ENCODE measurements around the gene PITPNC1.
"Not testable (repeated sequence)": the region's sequence is repeated elsewhere in the genome, so short reads cannot be mapped to it uniquely, and the experiment has no call there.

PITPNC1 gene

DNA sequence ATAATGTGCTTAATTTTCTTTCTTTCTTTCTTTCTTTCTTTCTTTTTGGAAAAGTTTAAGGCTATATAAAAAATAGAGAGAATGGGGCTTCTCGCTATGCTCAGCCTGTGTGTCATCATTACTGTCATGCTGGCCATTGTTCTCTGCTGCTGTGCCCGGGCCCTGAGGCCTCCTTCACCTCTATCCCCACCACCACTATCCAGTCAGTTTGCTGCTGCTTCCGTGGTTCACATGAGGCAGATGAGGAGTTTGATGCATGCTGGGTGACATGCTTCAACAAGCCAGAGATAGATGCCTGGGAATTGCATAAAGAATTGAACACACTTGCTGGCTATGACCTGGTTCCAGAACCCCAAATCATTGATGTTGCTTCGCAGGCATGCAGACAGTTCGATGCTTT, 36.3 kb downstream of the PITPNC1 start:
- Histone ChIP-seq H3K4me1 (ENCODE audit: insufficient read depth, insufficient read length) (no peaks in the 10 kb centered on the region), H3K9me3 (ENCODE audit: insufficient read depth, low read length) (peaks cover 9% of the 10 kb centered on the region), H3K4me3 (ENCODE audit: insufficient read length, low read depth) (no peak overlapping the region), H3K36me3 (ENCODE audit: insufficient read depth, insufficient read length, low read length) (no peaks in the 10 kb centered on the region), H3K9ac (ENCODE audit: insufficient read length, low read depth) (no peak overlapping the region), H3K27me3 (ENCODE audit: insufficient read depth, insufficient read length) (no peaks in the 10 kb centered on the region)
- TF ChIP-seq ZNF274 (IDR thresholded peaks at IDR 0.05; ENCODE audit: low read depth, low read length) (no peak), SUZ12 (IDR thresholded peaks at IDR 0.05; ENCODE audit: extremely low read depth, insufficient read depth, insufficient read length) (no peak), YY1 (IDR thresholded peaks at IDR 0.05; ENCODE audit: insufficient read depth, insufficient read length) (no peak)
- no peak for DNase-seq (ENCODE audit: low read depth, low spot score)

DNA sequence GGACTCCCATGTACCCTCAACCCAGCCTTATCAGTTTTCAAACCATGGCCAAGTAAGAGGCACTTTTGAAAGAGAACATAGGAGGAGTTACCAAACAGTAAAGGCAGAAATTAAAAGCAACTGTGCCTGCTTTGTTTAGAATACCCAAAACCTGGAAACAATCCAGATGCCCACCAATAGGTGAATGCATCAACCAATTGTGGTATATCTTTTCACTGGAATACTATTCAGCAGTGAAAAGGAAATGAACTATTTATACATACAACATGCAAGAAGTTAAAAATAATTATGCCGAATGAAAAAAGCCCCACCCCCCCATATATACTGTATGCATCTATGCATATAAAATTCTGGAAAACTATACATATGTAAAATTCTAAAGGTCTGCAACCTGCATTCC, 37.0 kb downstream of the PITPNC1 start:
- no peak for TF ChIP-seq SUZ12 (IDR thresholded peaks at IDR 0.05; ENCODE audit: extremely low read depth, insufficient read depth, insufficient read length)
- TF ChIP-seq ZNF274 (IDR thresholded peaks at IDR 0.05; ENCODE audit: low read depth, low read length) = no peak
- no peak for TF ChIP-seq YY1 (IDR thresholded peaks at IDR 0.05; ENCODE audit: insufficient read depth, insufficient read length)
- Histone ChIP-seq H3K9ac (ENCODE audit: insufficient read length, low read depth) (no peak overlapping the region), H3K4me3 (ENCODE audit: insufficient read length, low read depth) (no peak overlapping the region), H3K36me3 (ENCODE audit: insufficient read depth, insufficient read length, low read length) (no peaks in the 10 kb centered on the region), H3K4me1 (ENCODE audit: insufficient read depth, insufficient read length) (no peaks in the 10 kb centered on the region), H3K27me3 (ENCODE audit: insufficient read depth, insufficient read length) (no peaks in the 10 kb centered on the region), H3K9me3 (ENCODE audit: insufficient read depth, low read length) (peaks cover 9% of the 10 kb centered on the region)
- no peak for DNase-seq (ENCODE audit: low read depth, low spot score)

DNA sequence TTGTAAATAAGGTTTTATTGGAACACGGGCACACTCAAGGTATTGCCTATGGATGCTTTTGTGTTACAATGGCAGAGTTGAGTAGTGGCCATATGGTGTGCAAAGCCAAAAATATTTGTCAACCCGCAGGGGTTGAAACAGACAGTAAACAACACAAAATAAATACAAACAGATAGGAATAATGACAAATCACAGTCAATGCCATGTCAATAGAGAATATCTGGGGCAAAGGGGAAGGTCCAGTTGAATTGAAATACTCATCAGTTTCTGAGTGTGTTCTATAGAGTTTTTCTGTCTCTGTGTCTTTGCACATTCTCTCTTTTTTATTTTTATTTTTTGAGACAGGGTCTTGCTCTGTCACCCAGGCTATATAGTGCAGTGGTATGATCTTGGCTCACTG, 37.5 kb downstream of the PITPNC1 start:
- Histone ChIP-seq H3K36me3 (ENCODE audit: insufficient read depth, insufficient read length, low read length) (no peaks in the 10 kb centered on the region), H3K9me3 (ENCODE audit: insufficient read depth, low read length) (peaks cover 9% of the 10 kb centered on the region), H3K4me1 (ENCODE audit: insufficient read depth, insufficient read length) (no peaks in the 10 kb centered on the region), H3K4me3 (ENCODE audit: insufficient read length, low read depth) (no peak overlapping the region), H3K27me3 (ENCODE audit: insufficient read depth, insufficient read length) (no peaks in the 10 kb centered on the region), H3K9ac (ENCODE audit: insufficient read length, low read depth) (no peak overlapping the region)
- DNase-seq (ENCODE audit: low read depth, low spot score) = no peak
- TF ChIP-seq ZNF274 (IDR thresholded peaks at IDR 0.05; ENCODE audit: low read depth, low read length) = no peak
- TF ChIP-seq YY1 (IDR thresholded peaks at IDR 0.05; ENCODE audit: insufficient read depth, insufficient read length) = no peak
- no peak for TF ChIP-seq SUZ12 (IDR thresholded peaks at IDR 0.05; ENCODE audit: extremely low read depth, insufficient read depth, insufficient read length)

DNA sequence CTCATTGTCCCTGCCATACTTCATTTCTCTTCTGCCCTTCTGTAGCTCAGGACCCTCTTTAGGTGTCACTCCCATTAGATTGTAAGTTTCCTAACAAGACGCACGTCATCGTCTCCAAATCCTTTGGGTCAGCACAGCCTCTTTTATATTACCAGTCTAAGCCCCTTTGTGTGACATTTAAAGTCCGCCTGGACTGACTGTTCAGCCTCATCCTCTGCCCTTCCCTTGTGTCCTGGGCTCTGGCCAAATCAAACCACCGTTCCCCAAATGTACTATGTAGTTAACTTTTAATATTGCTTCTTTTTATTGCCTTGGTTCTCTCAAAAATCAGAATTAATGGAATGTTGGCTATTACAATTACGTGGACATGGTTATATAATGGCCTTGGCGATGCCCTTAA, 38.2 kb downstream of the PITPNC1 start:
- no peak for TF ChIP-seq SUZ12 (IDR thresholded peaks at IDR 0.05; ENCODE audit: extremely low read depth, insufficient read depth, insufficient read length)
- TF ChIP-seq YY1 (IDR thresholded peaks at IDR 0.05; ENCODE audit: insufficient read depth, insufficient read length) = no peak
- TF ChIP-seq ZNF274 (IDR thresholded peaks at IDR 0.05; ENCODE audit: low read depth, low read length) = no peak

GRCh38 chr17:67417507-67417906, 40.4 kb downstream of the PITPNC1 start:
- Histone ChIP-seq H3K9ac (ENCODE audit: insufficient read length, low read depth) (no peak overlapping the region), H3K36me3 (ENCODE audit: insufficient read depth, insufficient read length, low read length) (no peaks in the 10 kb centered on the region), H3K4me3 (ENCODE audit: insufficient read length, low read depth) (no peak overlapping the region), H3K27me3 (ENCODE audit: insufficient read depth, insufficient read length) (no peaks in the 10 kb centered on the region), H3K9me3 (ENCODE audit: insufficient read depth, low read length) (peaks cover 9% of the 10 kb centered on the region), H3K4me1 (ENCODE audit: insufficient read depth, insufficient read length) (no peaks in the 10 kb centered on the region)
- no peak for TF ChIP-seq SUZ12 (IDR thresholded peaks at IDR 0.05; ENCODE audit: extremely low read depth, insufficient read depth, insufficient read length)
- DNase-seq (ENCODE audit: low read depth, low spot score) = no peak

More for the DNA sequence above, 38.2 kb downstream of the PITPNC1 start:
- Histone ChIP-seq H3K9me3 (ENCODE audit: insufficient read depth, low read length) (peaks cover 9% of the 10 kb centered on the region), H3K9ac (ENCODE audit: insufficient read length, low read depth) (no peak overlapping the region), H3K36me3 (ENCODE audit: insufficient read depth, insufficient read length, low read length) (no peaks in the 10 kb centered on the region), H3K4me1 (ENCODE audit: insufficient read depth, insufficient read length) (no peaks in the 10 kb centered on the region), H3K4me3 (ENCODE audit: insufficient read length, low read depth) (no peak overlapping the region), H3K27me3 (ENCODE audit: insufficient read depth, insufficient read length) (no peaks in the 10 kb centered on the region)
- no peak for DNase-seq (ENCODE audit: low read depth, low spot score)

DNA sequence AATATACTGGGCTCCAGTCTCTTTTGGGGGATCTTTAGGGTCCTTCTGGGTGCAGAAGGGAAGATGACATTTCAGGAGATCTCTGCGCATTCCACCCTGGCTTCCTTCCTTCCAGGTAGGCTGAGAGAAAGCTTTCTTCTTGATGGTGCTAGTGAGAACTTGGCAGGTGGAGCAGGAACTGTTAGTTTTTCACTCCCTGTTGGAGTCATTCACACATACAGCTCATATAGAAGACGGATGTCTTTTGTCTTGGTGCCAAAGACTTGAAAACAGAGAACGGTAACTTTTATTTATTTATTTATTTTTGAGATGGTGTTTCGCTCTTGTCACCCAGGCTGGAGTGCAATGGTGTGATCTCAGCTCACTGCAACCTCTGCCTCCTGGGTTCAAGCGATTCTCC, 43.9 kb downstream of the PITPNC1 start:
- Histone ChIP-seq H3K27me3 (ENCODE audit: insufficient read depth, insufficient read length) (no peaks in the 10 kb centered on the region), H3K36me3 (ENCODE audit: insufficient read depth, insufficient read length, low read length) (no peaks in the 10 kb centered on the region), H3K9me3 (ENCODE audit: insufficient read depth, low read length) (no peaks in the 10 kb centered on the region; the same call in 1 of the 2 replicates), H3K4me3 (ENCODE audit: insufficient read length, low read depth) (no peak overlapping the region), H3K4me1 (ENCODE audit: insufficient read depth, insufficient read length) (no peaks in the 10 kb centered on the region), H3K9ac (ENCODE audit: insufficient read length, low read depth) (no peak overlapping the region)
- TF ChIP-seq ZNF274 (IDR thresholded peaks at IDR 0.05; ENCODE audit: low read depth, low read length) (no peak), SUZ12 (IDR thresholded peaks at IDR 0.05; ENCODE audit: extremely low read depth, insufficient read depth, insufficient read length) (no peak), YY1 (IDR thresholded peaks at IDR 0.05; ENCODE audit: insufficient read depth, insufficient read length) (no peak)
- no peak for DNase-seq (ENCODE audit: low read depth, low spot score)

GRCh38 chr17:67421869-67422273, 44.8 kb downstream of the PITPNC1 start:
- TF ChIP-seq YY1 (IDR thresholded peaks at IDR 0.05; ENCODE audit: insufficient read depth, insufficient read length) (no peak), ZNF274 (IDR thresholded peaks at IDR 0.05; ENCODE audit: low read depth, low read length) (no peak), SUZ12 (IDR thresholded peaks at IDR 0.05; ENCODE audit: extremely low read depth, insufficient read depth, insufficient read length) (no peak)
- Histone ChIP-seq H3K4me1 (ENCODE audit: insufficient read depth, insufficient read length) (no peaks in the 10 kb centered on the region), H3K9me3 (ENCODE audit: insufficient read depth, low read length) (no peaks in the 10 kb centered on the region; the same call in 1 of the 2 replicates), H3K4me3 (ENCODE audit: insufficient read length, low read depth) (no peak overlapping the region), H3K9ac (ENCODE audit: insufficient read length, low read depth) (no peak overlapping the region), H3K27me3 (ENCODE audit: insufficient read depth, insufficient read length) (no peaks in the 10 kb centered on the region), H3K36me3 (ENCODE audit: insufficient read depth, insufficient read length, low read length) (no peaks in the 10 kb centered on the region)
- no peak for DNase-seq (ENCODE audit: low read depth, low spot score)

DNA sequence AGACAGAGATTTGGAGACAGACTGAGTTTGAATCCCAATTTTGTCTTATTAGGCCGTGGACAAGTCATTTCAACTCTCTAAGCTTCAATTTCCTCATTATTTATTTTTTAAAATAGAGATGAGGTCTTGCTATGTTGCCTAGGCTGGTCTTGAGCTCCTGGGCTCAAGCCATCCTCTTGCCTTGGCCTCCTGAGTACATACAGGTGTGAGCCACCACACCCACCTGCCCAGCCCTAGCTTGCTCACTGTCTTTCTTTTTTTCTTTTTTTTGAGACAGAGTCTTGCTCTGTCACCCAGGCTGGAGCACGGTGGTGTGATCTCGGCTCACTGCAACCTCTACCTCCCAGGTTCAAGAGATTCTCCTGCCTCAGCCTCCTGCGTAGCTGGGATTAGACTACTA, 45.2 kb downstream of the PITPNC1 start:
- not testable (repeated sequence) for H3K27me3 ChIP-seq (ENCODE audit: insufficient read depth, insufficient read length); H3K36me3 ChIP-seq (ENCODE audit: insufficient read depth, insufficient read length, low read length); H3K9me3 ChIP-seq (ENCODE audit: insufficient read depth, low read length); H3K4me1 ChIP-seq (ENCODE audit: insufficient read depth, insufficient read length); H3K4me3 ChIP-seq (ENCODE audit: insufficient read length, low read depth); H3K9ac ChIP-seq (ENCODE audit: insufficient read length, low read depth); DNase-seq (ENCODE audit: low read depth, low spot score)
